ENCODE results near the gene SHROOM2.

Gene SHROOM2

GRCh38 chrX:9958183-9958582 lies 172.0 kb downstream of the SHROOM2 start:
- TF ChIP-seq ZNF777 (tag by site-specific recombination; IDR thresholded peaks at IDR 0.05; ENCODE audit: borderline replicate concordance), result no peak
- no peak for TF ChIP-seq ZNF48 (tag by site-specific recombination; IDR thresholded peaks at IDR 0.05)
- no peak for TF ChIP-seq ZBTB1 (tag by site-specific recombination; IDR thresholded peaks at IDR 0.05)
- no peak for TF ChIP-seq ZNF366 (tag by site-specific recombination; conservative IDR thresholded peaks at IDR 0.05)
- no peak for TF ChIP-seq SALL2 (tag by site-specific recombination; IDR thresholded peaks at IDR 0.05; ENCODE audit: borderline replicate concordance)
- TF ChIP-seq ZBTB10 (tag by site-specific recombination; IDR thresholded peaks at IDR 0.05), result no peak
- TF ChIP-seq ZNF664 (tag by site-specific recombination; IDR thresholded peaks at IDR 0.05), result no peak
- no peak for TF ChIP-seq ZNF19 (tag by site-specific recombination; IDR thresholded peaks at IDR 0.05; ENCODE audit: low read depth)
- no peak for TF ChIP-seq ZBTB6 (tag by site-specific recombination; IDR thresholded peaks at IDR 0.05)
- TF ChIP-seq ZNF626 (tag by site-specific recombination; IDR thresholded peaks at IDR 0.05), result no peak
- TF ChIP-seq PRDM2 (tag by site-specific recombination; IDR thresholded peaks at IDR 0.05; ENCODE audit: borderline replicate concordance), result no peak
- TF ChIP-seq SP7 (tag by site-specific recombination; IDR thresholded peaks at IDR 0.05), result no peak
- no peak for TF ChIP-seq ZNF660 (tag by site-specific recombination; IDR thresholded peaks at IDR 0.05)
- no peak for TF ChIP-seq ZSCAN23 (tag by site-specific recombination; IDR thresholded peaks at IDR 0.05)
- no peak for TF ChIP-seq ZNF473 (tag by site-specific recombination; IDR thresholded peaks at IDR 0.05)
- no peak for TF ChIP-seq ZNF629 (tag by site-specific recombination; IDR thresholded peaks at IDR 0.05)
- no peak for TF ChIP-seq ZNF157 (tag by site-specific recombination; IDR thresholded peaks at IDR 0.05)
- Histone ChIP-seq H3K9me3 (ENCODE audit: control insufficient read depth, insufficient read depth, low read depth, low read length) (no peaks in the 10 kb centered on the region), H3K4me1 (ENCODE audit: control insufficient read depth, insufficient read depth, low read length) (no peaks in the 10 kb centered on the region), H3K4me3 (ENCODE audit: low read depth, low read length) (no peak overlapping the region), H3K36me3 (ENCODE audit: control insufficient read depth in 2 of 2, insufficient read depth in 1 of 2, low read length in 2 of 2) (no peaks in the 10 kb centered on the region), H3K27ac (ENCODE audit: extremely low read depth, low read depth, low read length) (no peak overlapping the region)
- POLR2A ChIA-PET, result no interaction called here
- CTCF ChIA-PET, result interaction anchor here (0.6 to 0.7 kb wide), 2 partner anchors 206 to 397 kb away, joined by 3 read pairs; no protein-coding TSS in a partner anchor

- Histone ChIP-seq H3K9me3 (ENCODE audit: control insufficient read depth, insufficient read depth, low read depth, low read length) (no peaks in the 10 kb centered on the region), H3K36me3 (ENCODE audit: control insufficient read depth in 2 of 2, insufficient read depth in 1 of 2, low read length in 2 of 2) (no peaks in the 10 kb centered on the region), H3K4me3 (ENCODE audit: low read depth, low read length) (no peak overlapping the region), H3K4me1 (ENCODE audit: control insufficient read depth, insufficient read depth, low read length) (no peaks in the 10 kb centered on the region), H3K27ac (ENCODE audit: extremely low read depth, low read depth, low read length) (no peak overlapping the region)
- no peak for TF ChIP-seq ZNF169 (tag by site-specific recombination; IDR thresholded peaks at IDR 0.05)
- no peak for TF ChIP-seq ZNF175 (tag by site-specific recombination; IDR thresholded peaks at IDR 0.05)
- TF ChIP-seq KLF10 (tag by site-specific recombination; IDR thresholded peaks at IDR 0.05), result no peak
- POLR2A ChIA-PET, result interaction anchor here (0.6 kb wide), 1 partner anchor 845 kb away, joined by 3 read pairs; no protein-coding TSS in a partner anchor
- CTCF ChIA-PET, result no interaction called here
Observed at GRCh38 chrX:9961750-9962149, 175.5 kb downstream of the SHROOM2 start.

Data from HEK293 (cell line).